ENCODE results near the gene HABP4. TPM values are rescaled to one million over a fixed set of nuclear protein-coding genes. Genes with fewer than 3 reads are reported as not detected.

Gene HABP4
- total and polyA plus RNA-seq, 11 donors: 17.8 to 35.7 (median 25.9) TPM

GRCh38 chr9:96495341-96495740 lies 45.4 kb downstream of the HABP4 start:
- DNase-seq (no peak), ATAC-seq (no peak)
- H3K27me3 ChIP-seq: no peaks in the 10 kb centered on the region
- peaks cover 0 to 34% (median 14%) of the 10 kb centered on the region in 9 donors for H3K36me3 ChIP-seq
- no peak overlapping the region for H3K4me3 ChIP-seq
- no peak for TF ChIP-seq POLR2A (IDR thresholded peaks at IDR 0.05)
- TF ChIP-seq CTCF (IDR thresholded peaks at IDR 0.05): no peak
- peaks cover 0 to 34% (median 9%) of the 10 kb centered on the region in 12 donors for H3K4me1 ChIP-seq
- H3K27ac ChIP-seq: no peak overlapping the region
- H3K9me3 ChIP-seq: no peaks in the 10 kb centered on the region
- 91 to 95% (median 93%) methylated on average over 11 of the region's 11 CpGs for WGBS, 4 donors
- intact Hi-C loops (cut with DNase I): no loop called here

DNA sequence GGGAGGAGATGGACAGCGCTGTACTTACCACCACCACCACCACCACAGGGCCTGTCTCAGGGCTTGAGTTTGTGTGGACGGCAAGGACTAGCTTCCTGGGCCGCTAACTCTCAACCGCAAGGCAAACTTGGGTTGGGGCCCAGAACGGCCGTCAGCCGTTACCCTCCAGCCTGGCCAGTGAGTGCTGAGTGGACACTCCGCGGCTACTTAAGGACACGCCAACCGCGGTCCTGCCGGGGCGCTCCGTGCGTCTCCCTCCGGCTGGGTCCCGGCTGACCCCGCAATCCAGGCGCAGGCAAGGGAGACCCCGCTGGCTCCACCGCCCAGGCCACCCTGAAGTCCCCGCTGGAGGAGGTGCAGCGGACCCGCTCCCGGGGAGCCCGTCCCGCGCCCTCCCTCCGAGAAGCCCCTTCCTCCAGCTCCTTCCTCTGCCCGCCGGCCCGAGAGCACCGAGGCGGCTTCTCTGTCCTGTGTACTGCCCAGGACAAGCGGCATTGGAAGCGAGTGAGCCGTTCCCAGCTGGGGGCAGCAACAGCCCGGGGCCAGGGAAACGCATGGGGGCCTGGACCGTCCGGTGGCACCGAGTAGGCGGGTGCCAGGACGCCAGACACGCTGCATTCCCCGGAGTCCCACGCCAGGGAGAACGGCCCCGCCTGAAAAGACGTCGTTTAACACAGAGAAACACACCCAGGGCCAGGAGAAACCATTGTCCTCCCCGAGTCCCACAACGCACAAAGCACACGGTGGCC lies 46.6 kb downstream of the HABP4 start:
- no peak overlapping the region for H3K4me3 ChIP-seq
- intact Hi-C loops (cut with DNase I): no loop called here
- DNase-seq (no peak), ATAC-seq (no peak)
- 94 to 98% (median 95%) methylated on average over 18 to 55 of the region's 55 CpGs for WGBS, 4 donors
- H3K27me3 ChIP-seq: no peaks in the 10 kb centered on the region
- no peak overlapping the region for H3K27ac ChIP-seq
- peaks cover 0 to 30% (median 6%) of the 10 kb centered on the region in 12 donors for H3K4me1 ChIP-seq
- H3K36me3 ChIP-seq: peaks cover 0 to 22% (median 7%) of the 10 kb centered on the region in 9 donors
- TF ChIP-seq POLR2A (IDR thresholded peaks at IDR 0.05) (no peak), CTCF (IDR thresholded peaks at IDR 0.05) (no peak)
- no peaks in the 10 kb centered on the region for H3K9me3 ChIP-seq

- ATAC-seq (no peak), DNase-seq (no peak)
- WGBS, 4 donors: 93 to 95% (median 94%) methylated on average over 9 to 17 of the region's 17 CpGs
- TF ChIP-seq CTCF (IDR thresholded peaks at IDR 0.05): no peak
- no peak for TF ChIP-seq POLR2A (IDR thresholded peaks at IDR 0.05)
- intact Hi-C loops (cut with DNase I): no loop called here
- Histone ChIP-seq H3K9me3 (no peaks in the 10 kb centered on the region), H3K27ac (no peak overlapping the region), H3K27me3 (no peaks in the 10 kb centered on the region), H3K36me3 (peaks cover 0 to 17% (median 4%) of the 10 kb centered on the region in 9 donors), H3K4me3 (no peak overlapping the region), H3K4me1 (peaks cover 0 to 31% (median 6%) of the 10 kb centered on the region in 12 donors)
Observed at GRCh38 chr9:96497117-96497399, 47.1 kb downstream of the HABP4 start.

DNA sequence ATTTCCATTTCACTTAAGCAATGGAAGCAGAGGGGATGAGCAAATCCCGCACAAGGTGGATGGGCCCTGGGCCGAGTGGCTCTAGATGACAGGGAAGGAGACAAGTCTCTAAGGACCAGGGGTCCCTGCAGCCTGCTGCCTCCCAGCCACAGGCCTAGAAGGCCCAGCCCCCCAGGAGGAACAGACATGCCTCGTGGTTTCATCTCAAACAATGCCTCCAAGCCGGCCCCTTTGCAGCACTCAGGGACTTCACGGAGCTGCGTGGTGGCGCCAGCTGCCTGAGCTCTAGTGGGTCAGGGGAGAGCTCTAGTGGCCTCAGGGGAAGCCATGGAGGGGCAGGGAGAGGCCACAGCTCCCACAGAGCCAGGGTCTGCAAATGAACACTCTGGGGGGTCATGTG lies 48.8 kb downstream of the HABP4 start:
- no peak overlapping the region for H3K4me3 ChIP-seq
- WGBS, 4 donors: 79 to 82% (median 81%) methylated on average over 4 to 7 of the region's 7 CpGs
- H3K9me3 ChIP-seq: no peaks in the 10 kb centered on the region
- H3K27ac ChIP-seq: no peak overlapping the region
- DNase-seq (no peak), ATAC-seq (no peak)
- H3K4me1 ChIP-seq: peaks cover 0 to 30% (median 8%) of the 10 kb centered on the region in 12 donors
- TF ChIP-seq CTCF (IDR thresholded peaks at IDR 0.05): no peak
- no peak for TF ChIP-seq POLR2A (IDR thresholded peaks at IDR 0.05)
- intact Hi-C loops (cut with DNase I): no loop called here
- H3K27me3 ChIP-seq: no peaks in the 10 kb centered on the region
- peaks cover 0 to 16% (median 0%) of the 10 kb centered on the region in 9 donors for H3K36me3 ChIP-seq

Data from heart left ventricle (tissue), 16 donors.